Urinary bladder (tissue), 4 donors: ENCODE measurements around the gene CDK12. TPM values are rescaled to one million over a fixed set of nuclear protein-coding genes. Genes with fewer than 3 reads are reported as not detected.
"Not testable (repeated sequence)": the region's sequence is repeated elsewhere in the genome, so short reads cannot be mapped to it uniquely, and the experiment has no call there.

Source experiments
- DNase-seq: peaks from one replicate; pipeline ENCODE4 v3.0.0-alpha.2; 2015; ENCODE audit errors: extremely low spot score
- H3K27ac ChIP-seq: one replicate; pipeline ENCODE4 v1.5.1; 2013; ENCODE audit warnings: low read depth, mild to moderate bottlenecking, moderate library complexity
- H3K36me3 ChIP-seq: one replicate; pipeline ENCODE4 v1.6.1; 2013; ENCODE audit warnings: mild to moderate bottlenecking, moderate library complexity; ENCODE audit not compliant: insufficient read depth
- H3K4me1 ChIP-seq: one replicate; pipeline ENCODE4 v1.6.1; 2013; ENCODE audit warnings: mild to moderate bottlenecking, moderate library complexity; ENCODE audit not compliant: insufficient read depth
- H3K4me3 ChIP-seq: one replicate; pipeline ENCODE4 v1.5.1; 2013; ENCODE audit warnings: low read depth, low read length
- WGBS: extraction: QIAGEN DNeasy Blood & Tissue Kit; methylation state at CpG from one replicate; pipeline ENCODE4 v1.1.7; 2013; 5-methylcytosine and 5-hydroxymethylcytosine counted together
- polyA plus RNA-seq: library from polyadenylated mRNA; stranded (reverse); fragments of 200-250 nt; gene quantifications from one replicate; pipeline ENCODE4 v1.2.3, GENCODE V29; 2013
- total RNA-seq: library from RNA; depleted of rRNA; stranded (reverse); fragments of >200 nt; gene quantifications from one replicate; pipeline ENCODE4 v1.2.3, GENCODE V29; 2014
- donor health status: healthy with polysubstance abuse.
- donor health status: healthy.

CDK12 gene
- total and polyA plus RNA-seq, 2 donors = 18.9 to 42.3 TPM

DNA sequence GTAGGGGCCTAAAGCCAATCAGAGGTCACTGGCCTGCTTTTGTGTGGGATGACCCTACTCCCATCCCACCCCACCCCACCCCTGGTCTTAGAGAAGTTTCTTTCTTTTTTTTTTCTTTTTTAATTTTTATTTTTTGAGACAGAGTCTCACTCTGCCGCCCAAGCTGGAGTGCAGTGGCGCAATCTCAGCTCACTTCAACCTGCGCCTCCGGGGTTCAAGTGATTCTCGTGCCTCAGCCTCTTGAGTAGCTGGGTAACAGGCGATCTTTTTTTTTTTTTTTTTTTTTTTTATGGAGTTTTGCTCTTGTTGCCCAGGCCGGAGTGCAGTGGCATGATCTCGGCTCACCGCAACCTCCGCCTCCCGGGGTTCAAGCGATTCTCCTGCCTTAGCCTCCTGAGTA lies 83.1 kb downstream of the CDK12 start:
- H3K36me3 ChIP-seq, H3K4me3 ChIP-seq: not testable (repeated sequence)
- 92% methylated on average over 12 of the region's 12 CpGs for WGBS

DNA sequence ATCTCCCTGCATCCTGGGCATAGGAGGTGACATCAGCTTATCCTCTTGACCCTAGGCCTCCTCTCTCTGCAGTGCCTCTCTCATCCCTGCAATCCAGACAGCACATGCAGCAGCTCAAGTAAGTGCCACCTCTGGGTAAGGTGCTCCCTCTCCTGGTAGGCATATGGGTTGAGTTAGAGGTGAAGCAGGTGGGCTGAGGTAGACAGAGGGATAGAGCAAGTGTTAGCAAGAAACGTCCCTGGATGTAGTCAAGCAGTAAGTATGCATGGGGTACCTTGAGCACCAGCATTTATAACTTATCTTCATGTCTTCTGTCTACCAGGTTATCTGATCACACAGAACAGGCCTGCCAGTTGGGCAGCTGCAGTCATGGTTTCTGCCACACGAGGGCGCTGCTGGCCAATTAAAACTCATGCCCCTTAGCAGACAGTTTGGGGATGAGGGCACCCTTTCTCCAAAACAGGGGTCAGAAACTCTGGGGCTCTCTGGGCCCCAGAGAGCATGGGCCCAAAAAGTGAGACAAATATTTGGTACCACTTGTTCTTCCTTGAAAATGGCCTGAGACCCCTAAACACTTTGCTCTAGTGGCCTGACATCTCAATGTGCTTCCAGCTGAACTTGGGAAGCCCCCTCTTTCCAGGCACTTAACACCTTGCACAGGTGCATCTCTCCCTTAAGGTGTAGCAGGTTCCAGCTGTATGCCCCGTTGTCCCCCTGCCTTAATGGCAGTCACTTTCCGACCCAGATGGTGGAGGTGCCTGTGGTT lies 86.6 kb downstream of the CDK12 start:
- DNase-seq = no peak
- Histone ChIP-seq H3K36me3 (no peaks in the 10 kb centered on the region), H3K4me1 (no peaks in the 10 kb centered on the region), H3K4me3 (no peak overlapping the region), H3K27ac (no peak overlapping the region)
- 29% methylated on average over 5 of the region's 5 CpGs for WGBS

More for the DNA sequence above, 83.1 kb downstream of the CDK12 start:
- not testable (repeated sequence) for H3K27ac ChIP-seq, DNase-seq, H3K4me1 ChIP-seq

DNA sequence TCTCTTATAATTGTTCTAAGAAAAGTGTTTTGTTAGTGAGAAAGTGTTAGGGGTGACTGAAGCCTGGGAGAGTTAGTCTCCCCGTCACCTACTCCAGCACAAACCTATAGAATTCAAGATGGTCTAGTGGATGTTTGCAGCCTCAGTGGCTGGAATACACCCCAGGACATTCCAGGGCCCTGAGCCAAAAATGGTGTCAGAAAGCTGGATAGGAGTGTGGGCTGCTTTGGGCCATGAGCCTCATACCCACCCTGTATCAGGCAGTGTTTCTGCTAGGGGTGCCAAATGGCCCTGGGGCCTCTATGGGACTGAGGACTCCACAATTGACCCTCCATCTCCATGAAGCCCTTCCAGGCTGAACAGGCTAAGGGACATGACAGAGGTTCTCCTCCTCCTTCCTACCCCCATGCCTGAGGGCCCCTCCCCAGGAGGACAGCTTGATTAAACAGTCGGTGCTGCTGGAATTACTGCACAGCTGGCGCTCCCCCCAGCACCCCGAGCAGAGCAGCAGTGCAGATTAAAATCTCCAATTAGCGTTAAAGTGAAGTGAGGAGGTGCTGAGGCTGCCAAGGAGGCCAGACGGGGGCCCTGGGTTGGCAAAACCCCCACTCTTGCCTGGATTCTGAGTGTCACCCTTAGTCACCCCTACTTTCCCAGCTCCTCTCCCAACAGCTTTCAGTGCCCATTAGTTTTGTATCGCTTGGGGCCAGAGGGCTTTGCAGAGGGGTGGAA lies 87.4 kb downstream of the CDK12 start:
- no peak for DNase-seq
- WGBS = 57% methylated on average over 7 of the region's 7 CpGs
- Histone ChIP-seq H3K4me3 (no peak overlapping the region), H3K27ac (no peak overlapping the region), H3K36me3 (no peaks in the 10 kb centered on the region), H3K4me1 (no peaks in the 10 kb centered on the region)

DNA sequence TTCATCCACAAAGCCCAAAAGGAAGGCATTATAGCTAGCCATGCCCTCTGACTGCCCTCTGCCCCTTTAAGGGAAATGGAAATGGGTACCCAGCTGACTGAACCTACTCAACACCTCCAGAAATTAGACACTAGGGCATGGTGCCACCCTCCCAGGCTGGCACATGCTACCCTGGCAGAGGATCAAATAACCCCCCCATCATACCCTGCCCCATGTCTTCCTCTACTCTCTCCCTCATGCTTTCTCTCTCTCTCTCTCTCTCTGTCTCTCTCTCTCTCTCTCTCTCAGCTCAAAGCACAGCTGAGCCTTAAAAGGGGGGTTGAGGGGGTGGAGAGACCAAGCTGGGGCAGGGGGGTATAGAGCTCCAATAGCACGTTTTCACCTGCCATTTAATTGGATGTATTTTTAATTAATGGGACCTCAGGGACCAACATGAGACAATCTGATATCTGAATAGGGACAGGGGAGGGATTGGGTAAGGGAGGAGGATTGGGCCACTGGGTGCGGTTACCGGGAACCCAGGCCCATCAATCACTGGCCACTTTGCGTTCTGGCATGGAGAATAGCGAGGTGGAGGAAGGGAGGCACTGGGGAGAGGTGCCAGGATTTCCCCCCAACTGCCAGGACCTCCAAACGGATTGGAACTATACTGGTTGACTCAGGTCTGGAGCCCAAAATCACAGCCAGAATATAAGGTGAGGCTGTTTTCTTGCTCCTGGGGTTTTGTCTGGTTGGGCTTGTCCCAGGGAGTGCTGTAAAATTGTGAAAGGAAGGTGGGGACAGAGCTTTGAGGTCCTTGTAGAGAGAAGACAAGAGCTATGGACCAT lies 88.7 kb downstream of the CDK12 start:
- H3K4me1 ChIP-seq = no peaks in the 10 kb centered on the region

DNA sequence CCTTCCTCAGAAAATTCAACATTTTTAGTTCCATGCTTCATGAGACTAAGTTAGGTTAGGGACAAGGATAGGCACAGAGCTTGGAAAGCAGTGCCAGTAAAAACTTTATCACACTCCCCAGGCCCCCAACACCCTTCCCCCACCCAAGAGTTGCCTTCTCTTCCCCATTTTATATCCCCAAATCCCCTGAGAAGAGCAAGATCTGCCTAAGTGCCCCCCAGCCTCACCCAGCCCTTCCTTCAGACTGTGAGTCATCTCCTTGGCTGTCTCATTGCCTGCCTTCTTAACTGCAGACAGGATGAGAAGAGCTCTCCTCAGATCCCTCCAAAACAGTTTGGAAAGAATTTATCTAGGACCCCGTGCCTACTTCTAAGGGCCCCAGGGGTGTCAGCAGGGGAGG lies 90.6 kb downstream of the CDK12 start:
- Histone ChIP-seq H3K4me3 (no peak overlapping the region), H3K27ac (no peak overlapping the region), H3K4me1 (no peaks in the 10 kb centered on the region), H3K36me3 (no peaks in the 10 kb centered on the region)
- no peak for DNase-seq
- 64% methylated on average over 1 of the region's 1 CpG for WGBS

More for the DNA sequence above, 88.7 kb downstream of the CDK12 start:
- Histone ChIP-seq H3K36me3 (no peaks in the 10 kb centered on the region), H3K4me3 (no peak overlapping the region), H3K27ac (no peak overlapping the region)
- 85% methylated on average over 6 of the region's 6 CpGs for WGBS
- DNase-seq = no peak

DNA sequence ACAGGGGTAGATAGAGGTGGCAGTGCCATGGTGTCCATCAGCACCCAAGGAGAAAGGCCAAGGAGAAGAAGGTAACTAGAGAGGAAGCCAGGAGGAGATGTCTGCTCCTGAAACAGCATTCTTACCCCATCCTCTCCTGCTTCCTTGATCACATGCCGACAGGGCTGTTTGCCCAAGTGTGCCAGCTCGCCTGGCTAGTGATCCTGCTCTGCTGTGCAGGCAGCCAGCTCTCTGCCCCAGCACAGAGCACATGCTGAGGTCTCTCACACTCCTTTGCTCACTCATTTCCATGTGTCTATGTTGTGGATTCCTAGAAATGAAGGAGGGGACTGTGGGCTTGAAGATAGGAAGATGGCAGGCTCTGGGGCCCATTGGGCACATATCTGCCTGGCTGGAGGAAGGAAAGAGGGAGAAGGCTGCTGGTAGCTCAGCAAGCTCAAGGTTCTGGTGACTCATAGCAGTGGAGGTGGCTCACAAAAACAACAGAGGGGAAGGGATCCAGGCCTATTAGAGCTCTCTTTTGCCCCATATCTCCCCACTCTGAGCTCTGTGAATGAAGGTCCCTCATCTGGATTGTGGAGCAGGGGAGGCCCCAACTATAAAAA lies 92.2 kb downstream of the CDK12 start:
- 67% methylated on average over 2 of the region's 2 CpGs for whole genome bisulfite sequencing
- Histone ChIP-seq H3K27ac (no peak overlapping the region), H3K4me3 (no peak overlapping the region), H3K4me1 (no peaks in the 10 kb centered on the region), H3K36me3 (no peaks in the 10 kb centered on the region)
- DNase-seq = no peak

DNA sequence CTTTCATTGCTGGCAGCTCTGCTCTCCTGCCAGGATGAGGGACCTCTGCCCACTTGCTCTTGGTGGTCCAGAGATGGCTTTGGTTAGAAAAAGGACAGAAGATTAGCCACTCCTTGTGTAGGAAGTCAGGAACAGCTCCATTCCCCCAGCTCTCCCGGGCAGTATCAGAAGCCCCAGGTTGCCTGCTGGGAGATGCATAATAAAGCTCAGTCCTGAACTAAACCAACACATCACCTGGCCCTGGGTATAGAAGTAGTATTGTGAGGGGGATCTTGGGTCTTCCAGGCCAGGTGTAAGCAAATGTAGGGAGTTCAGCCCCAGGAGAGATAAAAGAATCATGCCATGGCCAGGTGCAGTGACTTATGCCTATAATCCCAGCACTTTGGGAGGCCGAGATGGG lies 94.1 kb downstream of the CDK12 start:
- DNase-seq = no peak
- Histone ChIP-seq H3K4me1 (no peaks in the 10 kb centered on the region), H3K27ac (no peak overlapping the region), H3K36me3 (no peaks in the 10 kb centered on the region), H3K4me3 (no peak overlapping the region)
- WGBS = 67% methylated on average over 2 of the region's 2 CpGs

DNA sequence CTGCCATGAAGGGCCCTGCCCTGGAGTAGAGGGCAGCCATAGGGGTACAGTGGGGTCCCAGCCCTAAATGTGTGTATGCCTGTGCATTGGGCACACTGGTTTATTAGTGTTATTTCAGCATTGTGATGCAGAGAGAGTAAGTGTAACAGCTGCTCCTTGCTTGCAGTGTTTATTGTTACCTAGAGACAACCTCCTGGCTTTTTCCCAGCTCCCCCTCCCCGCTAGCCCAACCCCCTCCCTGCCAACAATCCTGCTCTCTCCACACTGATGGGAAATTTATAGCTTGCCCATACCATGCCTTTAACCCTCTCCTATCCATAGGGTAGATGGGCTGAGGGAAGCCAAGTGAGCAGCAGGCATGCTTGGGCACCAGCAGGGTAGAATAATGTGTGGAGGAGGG lies 95.1 kb downstream of the CDK12 start:
- 28% methylated on average over 1 of the region's 1 CpG for WGBS
- Histone ChIP-seq H3K4me1 (no peaks in the 10 kb centered on the region), H3K27ac (no peak overlapping the region), H3K36me3 (no peaks in the 10 kb centered on the region), H3K4me3 (no peak overlapping the region)
- DNase-seq = no peak

DNA sequence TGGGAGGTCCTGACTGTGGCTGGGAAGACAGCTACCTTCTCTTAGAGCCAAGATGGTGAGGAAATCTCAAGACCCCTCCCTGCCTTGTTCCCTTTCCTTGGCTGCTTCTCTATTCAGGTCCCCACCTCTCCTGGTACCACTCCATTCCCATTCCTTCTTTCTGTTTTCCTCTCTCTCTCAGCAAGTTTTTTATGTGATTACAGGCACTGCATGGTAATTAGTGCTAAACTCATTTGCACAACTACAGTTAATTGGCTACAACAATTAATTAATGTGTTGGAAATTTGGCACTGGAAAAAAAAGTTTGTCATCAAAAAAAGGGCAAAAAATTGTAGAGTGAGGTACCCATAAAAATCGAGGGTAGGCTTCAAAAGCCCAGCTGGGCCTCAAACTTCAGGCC lies 101.1 kb downstream of the CDK12 start:
- Histone ChIP-seq H3K4me1 (no peaks in the 10 kb centered on the region), H3K27ac (no peak overlapping the region), H3K4me3 (no peak overlapping the region), H3K36me3 (no peaks in the 10 kb centered on the region)
- DNase-seq = no peak
- 62% methylated on average over 1 of the region's 1 CpG for WGBS

DNA sequence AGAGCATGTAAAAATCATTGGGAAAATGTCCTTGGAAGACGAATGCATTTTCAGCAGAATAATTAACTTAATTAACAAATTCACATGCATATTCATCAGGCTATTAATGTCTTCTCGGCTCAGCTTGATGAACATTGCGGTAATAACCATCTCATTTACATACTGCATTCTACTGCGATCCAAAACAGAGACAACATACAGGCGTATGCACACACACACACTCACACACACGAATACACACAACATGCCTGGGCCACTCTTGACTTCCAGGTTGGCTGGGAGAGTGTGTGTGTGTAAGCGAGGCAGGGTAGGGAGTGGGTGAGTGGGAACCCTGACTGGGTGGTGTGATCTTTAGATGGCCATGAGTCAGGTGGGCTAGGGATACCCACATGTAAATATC lies 101.7 kb downstream of the CDK12 start:
- no peak for DNase-seq
- Histone ChIP-seq H3K27ac (no peak overlapping the region), H3K36me3 (no peaks in the 10 kb centered on the region), H3K4me3 (no peak overlapping the region), H3K4me1 (no peaks in the 10 kb centered on the region)
- WGBS = 78% methylated on average over 7 of the region's 7 CpGs

DNA sequence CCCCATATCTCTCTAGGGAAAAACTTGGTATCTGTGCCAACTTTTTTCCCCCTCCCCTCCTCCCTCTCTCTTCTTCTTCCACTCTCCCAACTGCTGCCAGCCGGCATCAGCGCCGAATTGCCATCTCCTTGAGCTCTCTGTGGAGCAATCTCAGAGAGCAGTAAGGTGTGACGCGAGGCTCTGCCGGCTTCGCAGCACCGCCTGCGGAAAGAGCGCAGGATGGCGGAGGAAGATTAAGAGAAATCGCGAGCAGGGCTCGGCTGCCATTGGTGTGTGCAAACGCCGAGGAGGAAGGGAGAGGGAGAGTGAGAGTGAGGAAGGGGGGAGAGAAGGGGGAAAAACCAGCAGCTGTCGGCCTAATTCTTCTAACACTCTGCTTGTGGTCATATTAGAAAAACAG lies 102.2 kb downstream of the CDK12 start:
- no peak overlapping the region for H3K4me3 ChIP-seq
- no peaks in the 10 kb centered on the region for H3K36me3 ChIP-seq
- WGBS = 29% methylated on average over 17 of the region's 17 CpGs
- no peaks in the 10 kb centered on the region for H3K4me1 ChIP-seq
- H3K27ac ChIP-seq = no peak overlapping the region
- DNase-seq = no peak

DNA sequence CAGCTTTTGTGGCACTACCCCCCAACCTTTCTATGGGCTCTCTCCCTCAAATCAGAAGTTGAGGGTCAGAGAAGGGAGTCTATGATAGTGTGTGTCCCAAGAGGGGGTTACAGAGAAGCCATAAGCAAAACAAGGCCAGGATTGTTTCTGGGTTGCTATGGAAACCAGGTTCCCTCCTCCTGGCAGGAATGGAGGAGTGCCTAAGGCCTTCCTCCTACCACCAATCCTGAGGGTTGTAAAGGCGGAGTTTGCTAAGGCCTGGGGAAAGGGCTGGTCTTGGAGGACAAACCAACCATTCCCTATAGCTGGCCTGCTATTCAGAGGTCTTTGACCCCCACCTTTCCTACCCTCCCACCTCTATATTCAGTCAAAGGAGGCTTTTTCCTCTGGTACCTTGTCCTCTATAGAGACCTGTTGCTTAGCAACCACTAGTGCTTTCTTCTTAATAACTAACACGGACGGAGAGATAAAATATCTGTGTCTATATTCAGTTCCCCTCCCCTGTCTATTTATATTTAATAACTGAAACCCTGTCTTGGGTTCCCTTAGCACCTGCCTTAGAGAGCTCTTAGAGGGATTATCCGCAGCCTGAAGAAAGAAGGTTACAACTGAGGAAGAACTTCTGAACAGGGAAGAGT lies 103.0 kb downstream of the CDK12 start:
- Histone ChIP-seq H3K4me1 (no peaks in the 10 kb centered on the region), H3K36me3 (no peaks in the 10 kb centered on the region), H3K27ac (no peak overlapping the region), H3K4me3 (no peak overlapping the region)
- no peak for DNase-seq
- WGBS = 83% methylated on average over 4 of the region's 4 CpGs
